GM12892 (cell line): ENCODE results near the gene ISG20L2.

Source experiments
- POLR2A ChIP-seq: IDR thresholded peaks from 2 replicates; pipeline ENCODE4 v1.6.1; 2011; ENCODE audit warnings: low read depth, low read length, control low read depth
- TAF1 ChIP-seq: IDR thresholded peaks from 2 replicates; pipeline ENCODE4 v1.6.1; 2011; ENCODE audit warnings: low read depth, mild to moderate bottlenecking, control low read depth, low read length, borderline replicate concordance

DNA sequence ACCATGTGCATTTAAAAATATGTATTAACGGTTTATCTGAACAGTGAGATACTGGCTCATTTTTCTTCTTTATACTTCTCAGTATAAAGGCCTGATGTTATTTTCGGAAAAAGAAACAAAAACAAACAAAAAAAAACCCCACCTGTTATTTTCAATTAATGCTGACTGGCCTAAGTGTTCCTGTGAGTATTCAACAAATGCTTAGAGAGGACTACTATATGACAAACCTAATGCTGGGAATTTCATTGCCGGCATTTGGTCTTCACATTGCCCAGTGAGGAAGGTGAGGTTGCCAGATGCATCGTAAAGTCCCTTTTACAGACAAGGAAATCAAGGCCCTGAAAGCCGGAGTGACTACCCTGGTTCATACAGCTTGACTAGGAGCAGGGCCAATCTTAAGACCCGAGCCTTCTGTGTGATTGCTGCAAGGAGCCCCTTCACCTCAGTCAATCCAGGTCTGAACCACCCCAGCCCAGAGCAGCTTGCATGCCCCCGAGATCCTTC, 11.7 kb upstream of the ISG20L2 start:
- no peak for TF ChIP-seq POLR2A
- no peak for TF ChIP-seq TAF1
